Measurements from ENCODE around the gene FHOD3. TPM values are rescaled to one million over a fixed set of nuclear protein-coding genes. Genes with fewer than 3 reads are reported as not detected.
"Not testable (repeated sequence)": the region's sequence is repeated elsewhere in the genome, so short reads cannot be mapped to it uniquely, and the experiment has no call there.

The FHOD3 gene
- total and polyA plus RNA-seq, 4 donors = 6.2 to 42.0 (median 20.4) TPM

- WGBS, 2 donors = 83% methylated on average over 3 of the region's 3 CpGs
- ATAC-seq (ENCODE audit: low FRiP score) = no peak
- intact Hi-C loops (cut with DNase I) = loop anchor here in 1 of 2 donors (5.0 kb wide), 1 partner anchor 127 kb away; no protein-coding TSS in a partner anchor
- H3K9me3 ChIP-seq (ENCODE audit: control insufficient read depth, low read length) = no peaks in the 10 kb centered on the region
- H3K4me3 ChIP-seq (ENCODE audit: low read length in 2 of 2) = no peak overlapping the region
- H3K27ac ChIP-seq (ENCODE audit: low read depth in 1 of 2, low read length in 2 of 2) = no peak overlapping the region
- H3K27me3 ChIP-seq (ENCODE audit: control insufficient read depth in 1 of 2, insufficient read depth in 2 of 2, low read length in 1 of 2) = no peaks in the 10 kb centered on the region
- H3K4me1 ChIP-seq (ENCODE audit: control insufficient read depth in 1 of 2, insufficient read depth in 2 of 2, low read length in 2 of 2) = peaks cover 0 to 2% of the 10 kb centered on the region in 2 donors
- H3K36me3 ChIP-seq (ENCODE audit: control insufficient read depth in 1 of 2, insufficient read depth in 2 of 2, low read length in 1 of 2) = peaks cover 0 to 7% of the 10 kb centered on the region in 2 donors
- DNase-seq = no peak
Observed at GRCh38 chr18:36813824-36814223, 516.3 kb downstream of the FHOD3 start.

- Histone ChIP-seq H3K4me3 (ENCODE audit: low read length in 2 of 2) (no peak overlapping the region), H3K27ac (ENCODE audit: low read depth in 1 of 2, low read length in 2 of 2) (no peak overlapping the region), H3K27me3 (ENCODE audit: control insufficient read depth in 1 of 2, insufficient read depth in 2 of 2, low read length in 1 of 2) (no peaks in the 10 kb centered on the region), H3K36me3 (ENCODE audit: control insufficient read depth in 1 of 2, insufficient read depth in 2 of 2, low read length in 1 of 2) (peaks cover 0 to 7% of the 10 kb centered on the region in 2 donors), H3K4me1 (ENCODE audit: control insufficient read depth in 1 of 2, insufficient read depth in 2 of 2, low read length in 2 of 2) (peaks cover 0 to 2% of the 10 kb centered on the region in 2 donors), H3K9me3 (ENCODE audit: control insufficient read depth, low read length) (no peaks in the 10 kb centered on the region)
- ATAC-seq (ENCODE audit: low FRiP score) (no peak), DNase-seq (no peak)
- intact Hi-C loops (cut with DNase I) = loop anchor here in 1 of 2 donors (5.0 kb wide), 1 partner anchor 128 kb away; no protein-coding TSS in a partner anchor
- 33 to 63% methylated on average over 1 of the region's 1 CpG for WGBS, 2 donors
Observed at GRCh38 chr18:36814994-36815393, 517.5 kb downstream of the FHOD3 start.

DNA sequence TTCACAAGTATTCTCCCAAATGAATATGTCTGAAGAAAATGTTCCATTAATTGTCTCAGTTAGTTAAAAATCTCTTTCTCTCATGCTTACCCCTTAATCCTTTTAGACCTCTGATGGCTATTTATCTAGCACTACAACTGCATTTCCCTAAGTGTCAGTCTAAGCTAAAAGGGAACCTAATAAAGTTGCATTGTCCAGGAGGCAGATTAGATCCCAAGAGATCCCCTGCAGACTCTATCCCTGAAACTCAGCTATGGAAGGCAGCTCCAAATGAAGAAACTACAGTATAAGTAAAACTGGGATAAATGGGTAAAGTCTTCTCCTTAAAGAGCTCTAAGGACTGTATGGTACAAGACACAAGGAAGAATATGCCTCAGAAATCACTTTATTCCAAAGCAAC is 518.6 kb downstream of the FHOD3 start:
- H3K9me3 ChIP-seq (ENCODE audit: control insufficient read depth, low read length); ATAC-seq (ENCODE audit: low FRiP score); intact Hi-C loops (cut with DNase I); H3K27ac ChIP-seq (ENCODE audit: low read depth in 1 of 2, low read length in 2 of 2); H3K4me1 ChIP-seq (ENCODE audit: control insufficient read depth in 1 of 2, insufficient read depth in 2 of 2, low read length in 2 of 2); DNase-seq; H3K36me3 ChIP-seq (ENCODE audit: control insufficient read depth in 1 of 2, insufficient read depth in 2 of 2, low read length in 1 of 2); H3K4me3 ChIP-seq (ENCODE audit: low read length in 2 of 2); H3K27me3 ChIP-seq (ENCODE audit: control insufficient read depth in 1 of 2, insufficient read depth in 2 of 2, low read length in 1 of 2): not testable (repeated sequence)

- peaks cover 0 to 7% of the 10 kb centered on the region in 2 donors for H3K36me3 ChIP-seq (ENCODE audit: control insufficient read depth in 1 of 2, insufficient read depth in 2 of 2, low read length in 1 of 2)
- no peaks in the 10 kb centered on the region for H3K9me3 ChIP-seq (ENCODE audit: control insufficient read depth, low read length)
- intact Hi-C loops (cut with DNase I) = no loop called here
- 86 to 92% methylated on average over 1 of the region's 1 CpG for WGBS, 2 donors
- no peak overlapping the region for H3K27ac ChIP-seq (ENCODE audit: low read depth in 1 of 2, low read length in 2 of 2)
- H3K4me1 ChIP-seq (ENCODE audit: control insufficient read depth in 1 of 2, insufficient read depth in 2 of 2, low read length in 2 of 2) = peaks cover 0 to 4% of the 10 kb centered on the region in 2 donors
- no peak for ATAC-seq (ENCODE audit: low FRiP score)
- no peaks in the 10 kb centered on the region for H3K27me3 ChIP-seq (ENCODE audit: control insufficient read depth in 1 of 2, insufficient read depth in 2 of 2, low read length in 1 of 2)
- DNase-seq = no peak
- H3K4me3 ChIP-seq (ENCODE audit: low read length in 2 of 2) = no peak overlapping the region
Observed at GRCh38 chr18:36817039-36817438, 519.5 kb downstream of the FHOD3 start.

DNA sequence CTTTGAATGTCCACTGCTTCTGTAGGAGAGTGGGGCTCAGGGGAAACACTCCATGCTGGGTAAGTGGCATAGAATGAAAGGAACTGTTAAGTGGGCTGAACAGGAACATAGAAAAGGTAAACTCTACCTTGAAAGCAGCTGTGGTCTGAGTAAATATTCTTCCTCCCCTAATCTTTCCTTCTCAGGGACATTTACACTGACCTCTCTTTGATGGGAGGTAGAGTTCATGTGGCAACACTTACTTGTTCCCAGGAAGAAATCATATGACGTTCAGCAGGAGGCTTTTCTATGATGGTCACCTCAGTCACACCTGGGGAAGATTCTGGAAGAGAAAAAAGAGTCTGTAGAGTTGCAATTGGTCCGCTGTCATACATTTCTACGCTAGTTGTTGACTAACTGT is 521.1 kb downstream of the FHOD3 start:
- DNase-seq (no peak), ATAC-seq (ENCODE audit: low FRiP score) (no peak)
- Histone ChIP-seq H3K36me3 (ENCODE audit: control insufficient read depth in 1 of 2, insufficient read depth in 2 of 2, low read length in 1 of 2) (peaks cover 0 to 7% of the 10 kb centered on the region in 2 donors), H3K27me3 (ENCODE audit: control insufficient read depth in 1 of 2, insufficient read depth in 2 of 2, low read length in 1 of 2) (no peaks in the 10 kb centered on the region), H3K27ac (ENCODE audit: low read depth in 1 of 2, low read length in 2 of 2) (no peak overlapping the region), H3K4me1 (ENCODE audit: control insufficient read depth in 1 of 2, insufficient read depth in 2 of 2, low read length in 2 of 2) (peaks cover 0 to 4% of the 10 kb centered on the region in 2 donors), H3K9me3 (ENCODE audit: control insufficient read depth, low read length) (no peaks in the 10 kb centered on the region), H3K4me3 (ENCODE audit: low read length in 2 of 2) (no peak overlapping the region)
- WGBS, 2 donors = 91 to 95% methylated on average over 3 of the region's 3 CpGs
- intact Hi-C loops (cut with DNase I) = no loop called here

DNA sequence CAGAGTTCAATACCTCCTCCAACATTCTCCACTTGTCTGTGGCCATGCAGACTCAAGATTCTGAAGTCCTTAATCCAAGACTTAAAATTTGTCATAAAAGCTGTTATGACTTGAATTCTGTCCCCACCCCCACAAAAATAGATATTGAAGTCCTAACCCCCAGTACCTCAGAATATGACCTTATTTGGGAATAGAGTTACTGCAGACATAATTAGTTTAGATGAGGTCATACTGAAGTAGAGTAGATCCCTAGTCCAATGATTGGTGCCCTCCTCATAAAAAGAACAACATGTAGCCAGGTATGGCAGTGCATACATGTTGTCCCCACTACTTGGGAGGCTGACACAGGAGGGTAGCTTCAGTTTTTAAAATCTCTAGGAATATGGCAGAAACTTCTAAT is 522.1 kb downstream of the FHOD3 start:
- Histone ChIP-seq H3K9me3 (ENCODE audit: control insufficient read depth, low read length) (no peaks in the 10 kb centered on the region), H3K4me1 (ENCODE audit: control insufficient read depth in 1 of 2, insufficient read depth in 2 of 2, low read length in 2 of 2) (peaks cover 0 to 4% of the 10 kb centered on the region in 2 donors), H3K27me3 (ENCODE audit: control insufficient read depth in 1 of 2, insufficient read depth in 2 of 2, low read length in 1 of 2) (no peaks in the 10 kb centered on the region), H3K36me3 (ENCODE audit: control insufficient read depth in 1 of 2, insufficient read depth in 2 of 2, low read length in 1 of 2) (peaks cover 0 to 7% of the 10 kb centered on the region in 2 donors), H3K27ac (ENCODE audit: low read depth in 1 of 2, low read length in 2 of 2) (no peak overlapping the region), H3K4me3 (ENCODE audit: low read length in 2 of 2) (no peak overlapping the region)
- intact Hi-C loops (cut with DNase I) = no loop called here
- DNase-seq (no peak), ATAC-seq (ENCODE audit: low FRiP score) (no peak)

DNA sequence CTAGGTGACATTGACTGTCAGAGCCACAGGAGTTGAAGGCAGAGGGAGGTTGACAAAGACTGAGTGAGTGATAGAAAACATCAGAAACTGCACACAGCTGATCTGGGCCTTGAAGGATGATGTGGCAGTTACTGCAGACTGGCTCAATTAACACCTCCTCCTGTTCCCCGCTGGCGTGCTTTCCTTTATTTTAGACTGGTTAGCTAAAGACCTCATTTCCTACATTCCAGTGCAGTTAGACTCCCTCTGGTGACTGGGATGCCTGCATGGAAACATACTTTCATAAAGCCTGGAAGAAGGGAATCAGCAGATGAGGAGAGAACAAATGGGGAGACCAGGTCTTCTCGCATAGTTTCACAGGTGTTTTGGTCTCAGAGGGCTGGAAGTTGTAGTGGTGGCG is 524.2 kb downstream of the FHOD3 start:
- 95 to 96% methylated on average over 4 of the region's 4 CpGs for WGBS, 2 donors
- intact Hi-C loops (cut with DNase I) = no loop called here

DNA sequence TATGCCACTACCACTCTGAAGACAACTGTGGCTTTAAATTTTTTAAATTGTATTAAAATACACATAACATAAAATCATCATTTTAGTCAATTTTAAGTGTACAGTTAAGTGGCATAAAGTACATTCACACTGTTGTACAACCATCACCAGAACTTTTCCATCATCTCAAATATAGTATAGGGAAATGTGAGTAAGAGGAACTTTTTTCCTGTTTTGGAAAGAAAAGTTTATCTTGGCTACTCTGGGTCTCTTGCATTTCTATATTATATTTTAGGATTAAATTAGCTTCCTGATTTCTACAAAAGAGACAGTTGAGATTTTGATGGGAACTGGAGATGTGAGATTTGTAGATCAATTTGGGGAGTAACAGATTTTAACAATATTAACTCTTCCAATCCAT is 528.0 kb downstream of the FHOD3 start:
- H3K27ac ChIP-seq (ENCODE audit: low read depth in 1 of 2, low read length in 2 of 2) = no peak overlapping the region
- intact Hi-C loops (cut with DNase I) = no loop called here
- H3K27me3 ChIP-seq (ENCODE audit: control insufficient read depth in 1 of 2, insufficient read depth in 2 of 2, low read length in 1 of 2) = no peaks in the 10 kb centered on the region
- no peak for DNase-seq
- H3K4me1 ChIP-seq (ENCODE audit: control insufficient read depth in 1 of 2, insufficient read depth in 2 of 2, low read length in 2 of 2) = peaks cover 0 to 2% of the 10 kb centered on the region in 2 donors
- H3K9me3 ChIP-seq (ENCODE audit: control insufficient read depth, low read length) = no peaks in the 10 kb centered on the region
- no peak for ATAC-seq (ENCODE audit: low FRiP score)
- H3K36me3 ChIP-seq (ENCODE audit: control insufficient read depth in 1 of 2, insufficient read depth in 2 of 2, low read length in 1 of 2) = no peaks in the 10 kb centered on the region
- no peak overlapping the region for H3K4me3 ChIP-seq (ENCODE audit: low read length in 2 of 2)

More for the DNA sequence above, 524.2 kb downstream of the FHOD3 start:
- ATAC-seq (ENCODE audit: low FRiP score) (no peak), DNase-seq (no peak)
- no peaks in the 10 kb centered on the region for H3K9me3 ChIP-seq (ENCODE audit: control insufficient read depth, low read length)
- no peaks in the 10 kb centered on the region for H3K27me3 ChIP-seq (ENCODE audit: control insufficient read depth in 1 of 2, insufficient read depth in 2 of 2, low read length in 1 of 2)
- H3K27ac ChIP-seq (ENCODE audit: low read depth in 1 of 2, low read length in 2 of 2) = no peak overlapping the region
- peaks cover 0 to 6% of the 10 kb centered on the region in 2 donors for H3K36me3 ChIP-seq (ENCODE audit: control insufficient read depth in 1 of 2, insufficient read depth in 2 of 2, low read length in 1 of 2)
- no peak overlapping the region for H3K4me3 ChIP-seq (ENCODE audit: low read length in 2 of 2)
- peaks cover 0 to 4% of the 10 kb centered on the region in 2 donors for H3K4me1 ChIP-seq (ENCODE audit: control insufficient read depth in 1 of 2, insufficient read depth in 2 of 2, low read length in 2 of 2)

GRCh38 chr18:36826556-36826955 is 529.0 kb downstream of the FHOD3 start:
- Histone ChIP-seq H3K4me1 (ENCODE audit: control insufficient read depth in 1 of 2, insufficient read depth in 2 of 2, low read length in 2 of 2) (no peaks in the 10 kb centered on the region), H3K36me3 (ENCODE audit: control insufficient read depth in 1 of 2, insufficient read depth in 2 of 2, low read length in 1 of 2) (no peaks in the 10 kb centered on the region), H3K27me3 (ENCODE audit: control insufficient read depth in 1 of 2, insufficient read depth in 2 of 2, low read length in 1 of 2) (no peaks in the 10 kb centered on the region), H3K4me3 (ENCODE audit: low read length in 2 of 2) (no peak overlapping the region), H3K9me3 (ENCODE audit: control insufficient read depth, low read length) (no peaks in the 10 kb centered on the region), H3K27ac (ENCODE audit: low read depth in 1 of 2, low read length in 2 of 2) (no peak overlapping the region)
- DNase-seq = no peak
- no peak for ATAC-seq (ENCODE audit: low FRiP score)
- intact Hi-C loops (cut with DNase I) = no loop called here
- WGBS, 2 donors = 91 to 94% methylated on average over 3 of the region's 3 CpGs
